ENCODE measurements around the gene PCDHA1.
"Not testable (repeated sequence)": the region's sequence is repeated elsewhere in the genome, so short reads cannot be mapped to it uniquely, and the experiment has no call there.

PCDHA1 gene

GRCh38 chr5:140849831-140850634 lies 64.1 kb downstream of the PCDHA1 start:
- DNase-seq (ENCODE audit: low read depth, low spot score), result not testable (repeated sequence)

GRCh38 chr5:140855772-140856674 lies 70.1 kb downstream of the PCDHA1 start, which contains the start of gene PCDHA10:
PCDHA10 (plus strand) TSS chr5:140855897; CDS start chr5:140856049, 152 bp downstream.
- no peak for DNase-seq (ENCODE audit: low read depth, low spot score)

- no peak for DNase-seq (ENCODE audit: low read depth, low spot score)
These were observed 71.4 kb downstream of the PCDHA1 start for GRCh38 chr5:140857177-140857986.

- no peak for DNase-seq (ENCODE audit: low read depth, low spot score)
These were observed 72.0 kb downstream of the PCDHA1 start for GRCh38 chr5:140857987-140858240.

GRCh38 chr5:140862441-140863295 lies 76.7 kb downstream of the PCDHA1 start:
- DNase-seq (ENCODE audit: low read depth, low spot score), result no peak

- DNase-seq (ENCODE audit: low read depth, low spot score), result no peak
These were observed 83.0 kb downstream of the PCDHA1 start, which contains the start of gene PCDHA11 for GRCh38 chr5:140868721-140869554. PCDHA11 (plus strand) TSS chr5:140868957; CDS start chr5:140869104, 147 bp downstream.

- no peak for DNase-seq (ENCODE audit: low read depth, low spot score)
These were observed 83.6 kb downstream of the PCDHA1 start for GRCh38 chr5:140869555-140869886.

GRCh38 chr5:140870221-140871201 lies 84.6 kb downstream of the PCDHA1 start:
- DNase-seq (ENCODE audit: low read depth, low spot score), result no peak

- no peak for DNase-seq (ENCODE audit: low read depth, low spot score)
These were observed 89.4 kb downstream of the PCDHA1 start, which contains the start of gene PCDHA12 for GRCh38 chr5:140875085-140876065. PCDHA12 (plus strand) TSS chr5:140875308; CDS start chr5:140875473, 165 bp downstream.

- not testable (repeated sequence) for DNase-seq (ENCODE audit: low read depth, low spot score)
These were observed 90.8 kb downstream of the PCDHA1 start for GRCh38 chr5:140876541-140877261.

GRCh38 chr5:140877262-140877581 lies 91.3 kb downstream of the PCDHA1 start:
- DNase-seq (ENCODE audit: low read depth, low spot score), result no peak

GRCh38 chr5:140881889-140882590 lies 96.1 kb downstream of the PCDHA1 start, which contains the start of gene PCDHA13:
PCDHA13 (plus strand) TSS chr5:140882124; CDS start chr5:140882269, 145 bp downstream.
- no peak for DNase-seq (ENCODE audit: low read depth, low spot score)

GRCh38 chr5:140882591-140882899 lies 96.6 kb downstream of the PCDHA1 start:
- no peak for DNase-seq (ENCODE audit: low read depth, low spot score)

- DNase-seq (ENCODE audit: low read depth, low spot score), result no peak
These were observed 97.4 kb downstream of the PCDHA1 start for GRCh38 chr5:140883373-140883772.

- no peak for DNase-seq (ENCODE audit: low read depth, low spot score)
These were observed 98.2 kb downstream of the PCDHA1 start for GRCh38 chr5:140883927-140884697.

GRCh38 chr5:140916325-140916724 lies 130.4 kb downstream of the PCDHA1 start:
- no peak for DNase-seq (ENCODE audit: low read depth, low spot score)
